Astrocyte of the spinal cord (primary cell): ENCODE data around the gene SLC4A5.
A peak's percentile ranks its signal among the peaks of the same experiment; 100 is the strongest.

ENCODE experiments used
- DNase-seq: peaks from one replicate; pipeline ENCODE4 v3.0.0; 2011; ENCODE audit warnings: low read depth, low spot score
- H3K4me3 ChIP-seq: 2 replicates; pipeline ENCODE4 v1.5.1; 2011; ENCODE audit warnings: low read depth, mild to moderate bottlenecking, low read length, moderate library complexity
- in situ Hi-C: cut with HindIII; loops from 2 replicates; pipeline ENCODE4 v1.10.0; 2017; ENCODE audit warnings: low sequenced_read_pairs
- TF ChIP-seq, protein P1 (sequence below): IDR thresholded peaks from 2 replicates; pipeline ENCODE4 v1.5.1; 2012; ENCODE audit warnings: low read depth, mild to moderate bottlenecking, low read length, inconsistent platforms

SLC4A5 gene

DNA sequence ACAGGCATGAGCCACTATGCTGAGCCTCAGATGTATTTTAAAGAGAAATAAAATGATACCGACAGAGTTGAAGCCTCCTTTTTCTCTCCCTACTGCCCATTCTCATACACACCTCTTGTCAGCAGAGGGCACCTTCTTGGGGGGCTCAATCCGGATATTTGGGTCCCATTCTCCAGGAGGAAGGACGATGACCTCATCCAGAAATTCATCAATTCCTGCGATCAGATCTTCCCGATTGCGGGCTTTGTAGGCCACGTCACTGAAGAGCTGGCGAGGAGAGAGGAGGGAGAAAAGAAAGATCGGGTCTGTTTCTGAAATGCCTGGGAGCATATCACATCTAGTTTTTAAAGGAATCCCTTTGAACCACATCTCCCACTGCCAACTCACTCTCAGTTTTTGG, 90.4 kb downstream of the SLC4A5 start:
- TF ChIP-seq, protein P1, sequence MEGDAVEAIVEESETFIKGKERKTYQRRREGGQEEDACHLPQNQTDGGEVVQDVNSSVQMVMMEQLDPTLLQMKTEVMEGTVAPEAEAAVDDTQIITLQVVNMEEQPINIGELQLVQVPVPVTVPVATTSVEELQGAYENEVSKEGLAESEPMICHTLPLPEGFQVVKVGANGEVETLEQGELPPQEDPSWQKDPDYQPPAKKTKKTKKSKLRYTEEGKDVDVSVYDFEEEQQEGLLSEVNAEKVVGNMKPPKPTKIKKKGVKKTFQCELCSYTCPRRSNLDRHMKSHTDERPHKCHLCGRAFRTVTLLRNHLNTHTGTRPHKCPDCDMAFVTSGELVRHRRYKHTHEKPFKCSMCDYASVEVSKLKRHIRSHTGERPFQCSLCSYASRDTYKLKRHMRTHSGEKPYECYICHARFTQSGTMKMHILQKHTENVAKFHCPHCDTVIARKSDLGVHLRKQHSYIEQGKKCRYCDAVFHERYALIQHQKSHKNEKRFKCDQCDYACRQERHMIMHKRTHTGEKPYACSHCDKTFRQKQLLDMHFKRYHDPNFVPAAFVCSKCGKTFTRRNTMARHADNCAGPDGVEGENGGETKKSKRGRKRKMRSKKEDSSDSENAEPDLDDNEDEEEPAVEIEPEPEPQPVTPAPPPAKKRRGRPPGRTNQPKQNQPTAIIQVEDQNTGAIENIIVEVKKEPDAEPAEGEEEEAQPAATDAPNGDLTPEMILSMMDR, result no peak
- no peak overlapping the region for H3K4me3 ChIP-seq
- in situ Hi-C loops, result no loop called here
- DNase-seq, result no peak

GRCh38 chr2:74252036-74252435, 91.2 kb downstream of the SLC4A5 start:
- no peak for DNase-seq
- in situ Hi-C loops, result no loop called here
- TF ChIP-seq, protein P1, result no peak
- H3K4me3 ChIP-seq, result no peak overlapping the region

GRCh38 chr2:74250189-74250631, 93.0 kb downstream of the SLC4A5 start:
- in situ Hi-C loops, result no loop called here
- peak; percentile 33 for DNase-seq
- TF ChIP-seq, protein P1, result peak; percentile 84
- H3K4me3 ChIP-seq, result no peak overlapping the region

DNA sequence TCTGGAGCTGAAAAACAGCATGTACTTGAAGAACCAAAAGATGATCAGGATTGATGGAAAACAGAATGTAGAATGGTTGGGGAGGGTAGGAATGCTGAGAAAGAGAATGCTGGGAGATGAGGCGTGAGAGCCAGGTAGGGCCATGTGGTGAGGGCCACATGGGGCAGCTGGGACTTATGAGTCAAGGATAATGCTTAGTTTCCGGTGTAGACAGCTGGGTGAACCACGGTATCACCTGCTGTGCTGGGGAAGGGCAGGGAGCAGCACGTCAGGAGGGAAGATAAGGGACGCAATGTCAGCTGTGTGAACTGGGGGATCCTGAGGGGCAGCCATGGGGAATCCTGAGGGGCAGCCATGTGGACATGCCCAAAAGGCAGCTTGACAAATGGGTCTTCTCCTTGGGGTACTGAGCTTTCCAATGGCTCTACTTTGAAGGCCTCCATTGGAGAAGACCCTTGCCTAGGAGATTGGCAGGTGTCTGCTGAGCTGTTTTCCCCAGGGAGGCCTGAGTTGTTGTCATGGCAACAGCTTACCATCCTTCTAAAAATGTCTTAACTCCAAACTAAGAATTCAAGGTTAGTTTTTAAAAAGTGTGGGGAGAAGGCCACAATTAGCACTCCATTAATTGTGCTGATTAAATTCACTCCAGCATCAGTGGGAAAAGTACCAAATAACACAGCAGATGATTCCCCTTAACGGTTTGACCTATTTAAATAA, 93.7 kb downstream of the SLC4A5 start:
- in situ Hi-C loops, result no loop called here
- no peak overlapping the region for H3K4me3 ChIP-seq
- TF ChIP-seq, protein P1, result no peak
- no peak for DNase-seq

GRCh38 chr2:74246496-74247195, 96.6 kb downstream of the SLC4A5 start:
- TF ChIP-seq, protein P1, result no peak
- no peak overlapping the region for H3K4me3 ChIP-seq
- DNase-seq, result no peak
- in situ Hi-C loops, result no loop called here

DNA sequence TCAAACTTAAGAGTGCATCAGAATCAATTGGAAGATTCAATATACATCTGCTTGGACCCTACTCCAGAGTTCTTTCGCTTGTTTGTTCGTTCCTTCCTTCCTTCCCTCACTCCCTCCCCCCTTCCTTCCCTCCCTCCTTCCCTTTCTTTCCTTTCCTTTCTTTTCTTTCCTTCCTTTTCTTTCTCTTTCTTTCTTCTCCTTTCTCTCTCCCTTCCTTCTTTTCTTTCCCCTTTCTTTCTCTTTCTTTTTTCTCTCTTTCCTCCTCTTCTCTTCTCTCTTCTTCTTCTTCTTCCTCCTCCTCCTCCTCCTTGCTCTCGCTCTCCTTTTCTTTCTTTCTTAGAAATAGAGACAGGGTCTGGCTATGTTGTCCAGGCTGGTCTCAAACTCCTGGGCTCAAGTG, 98.9 kb downstream of the SLC4A5 start:
- no peak for DNase-seq
- in situ Hi-C loops, result no loop called here
- no peak overlapping the region for H3K4me3 ChIP-seq
- TF ChIP-seq, protein P1, result no peak
